Endothelial cell of umbilical vein (primary cell): ENCODE results near the gene FAM3D. TPM values are rescaled to one million over a fixed set of nuclear protein-coding genes. Genes with fewer than 3 reads are reported as not detected.

Experiments
- BruUV-seq: library from RNA; stranded (reverse); fragments of 400-500 nt; replicated peaks from 2 replicates; lab custom pipeline; 2021; lab: Mats Ljungman, UMichigan
- CTCF ChIA-PET: fragments of 300-600, 350-600 bp; sonication (Branson Sonifier 250); formaldehyde crosslinking; loops from one replicate; lab custom pipeline; 2021; ENCODE audit warnings: antibody characterized with exemption, inconsistent platforms; lab: Charles Lee
- POLR2A ChIA-PET: fragments of 300-600, 350-600 bp; sonication (Branson Sonifier 250); formaldehyde crosslinking; loops from one replicate; lab custom pipeline; 2021; ENCODE audit warnings: antibody characterized with exemption, inconsistent platforms; lab: Charles Lee
- DNase-seq: peaks from one replicate; pipeline ENCODE4 v3.0.0-alpha.2; 2011; ENCODE audit warnings: low read depth, low spot score
- FAIRE-seq: peaks from 2 replicates; lab custom pipeline; 2011; peaks lifted over from hg19 to GRCh38; lab: Jason Lieb, UNC
- H2AFZ ChIP-seq: 2 replicates; pipeline ENCODE4 v1.6.0; 2012; ENCODE audit warnings: low read depth, low read length, control low read depth, inconsistent platforms
- H3K27ac ChIP-seq: 2 replicates; pipeline ENCODE4 v1.5.1; 2011; ENCODE audit warnings: low read depth, mild to moderate bottlenecking, control low read depth, low read length, moderate library complexity; ENCODE audit not compliant: insufficient read depth
- H3K27me3 ChIP-seq, 2 experiments: 2 replicates each; pipeline versions ENCODE4 v1.6.0 to v1.6.1; 2011; ENCODE audit warnings: low read length in 2 of 2, mixed read lengths in 1 of 2; ENCODE audit not compliant: control insufficient read depth in 2 of 2, insufficient read depth in 2 of 2
- H3K36me3 ChIP-seq, 2 experiments: 2 replicates in 1 of 2; 3 replicates in 1 of 2; pipeline ENCODE4 v1.5.1; 2011; ENCODE audit warnings: low read length in 2 of 2, mild to moderate bottlenecking in 1 of 2, moderate library complexity in 1 of 2; ENCODE audit not compliant: control insufficient read depth in 2 of 2, insufficient read depth in 2 of 2; ENCODE audit errors: extremely low read depth in 1 of 2
- H3K4me1 ChIP-seq: 3 replicates; pipeline ENCODE4 v1.5.1; 2011; ENCODE audit warnings: mild to moderate bottlenecking, low read length; ENCODE audit not compliant: control insufficient read depth, insufficient read depth; ENCODE audit errors: extremely low read depth
- H3K4me2 ChIP-seq: 2 replicates; pipeline ENCODE4 v1.6.1; 2011; ENCODE audit warnings: low read length, control low read depth, mixed read lengths; ENCODE audit not compliant: insufficient read depth
- H3K4me3 ChIP-seq, 3 experiments: fragments of 200-600 bp in 1 of 3; sonication (generic), shearing (Covaris generic) in 1 of 3; replicated peaks in 1 of 3; 2 replicates each; pipeline ENCODE4 v1.5.1; 2011 to 2016; ENCODE audit warnings: control low read depth in 3 of 3, low read length in 3 of 3, mild to moderate bottlenecking in 2 of 3, inconsistent platforms in 1 of 3, low read depth in 1 of 3, moderate library complexity in 1 of 3; ENCODE audit not compliant: insufficient read depth in 1 of 3
- H3K79me2 ChIP-seq: 2 replicates; pipeline ENCODE4 v1.6.0; 2012; ENCODE audit warnings: low read length, inconsistent platforms; ENCODE audit not compliant: control insufficient read depth, insufficient read depth
- H3K9ac ChIP-seq: replicated peaks from 2 replicates; pipeline ENCODE3; 2011; ENCODE audit warnings: low read length, control low read depth; ENCODE audit not compliant: insufficient read depth; ENCODE audit errors: extremely low read depth
- H3K9me1 ChIP-seq: replicated peaks from 3 replicates; pipeline ENCODE4 v1.6.0; 2011; ENCODE audit warnings: mild to moderate bottlenecking, low read length; ENCODE audit not compliant: control insufficient read depth, insufficient read depth; ENCODE audit errors: extremely low read depth
- H3K9me3 ChIP-seq: replicated peaks from 2 replicates; pipeline ENCODE4 v1.5.1; 2012; ENCODE audit warnings: low read length, inconsistent platforms; ENCODE audit not compliant: control insufficient read depth, insufficient read depth
- H4K20me1 ChIP-seq: replicated peaks from 2 replicates; pipeline ENCODE3; 2011; ENCODE audit warnings: mild to moderate bottlenecking, low read length; ENCODE audit not compliant: control insufficient read depth, insufficient read depth; ENCODE audit errors: extremely low read depth
- EZH2 ChIP-seq: IDR thresholded peaks from 2 replicates; pipeline ENCODE4 v1.6.1; 2012; ENCODE audit warnings: borderline replicate concordance, low read depth, mild to moderate bottlenecking, moderate library complexity, low read length, inconsistent platforms; ENCODE audit not compliant: severe bottlenecking
- FOS ChIP-seq: IDR thresholded peaks from 2 replicates; pipeline ENCODE4 v1.6.1; 2011; ENCODE audit warnings: mild to moderate bottlenecking, low read length, moderate library complexity, borderline replicate concordance; ENCODE audit not compliant: insufficient read depth
- GATA2 ChIP-seq: IDR thresholded peaks from 2 replicates; pipeline ENCODE4 v1.7.0; 2011; ENCODE audit warnings: low read depth, mild to moderate bottlenecking, moderate library complexity, mixed read lengths, low read length; ENCODE audit not compliant: insufficient read length, insufficient read depth
- MYC ChIP-seq: IDR thresholded peaks from one replicate; pipeline ENCODE4 v1.6.1; 2011; ENCODE audit warnings: mild to moderate bottlenecking, low read depth, low read length
- POLR2A ChIP-seq: IDR thresholded peaks from 2 replicates; pipeline ENCODE4 v1.6.1; 2012; ENCODE audit warnings: low read depth, mild to moderate bottlenecking, control low read depth, low read length
- POLR2AphosphoS5 ChIP-seq: IDR thresholded peaks from 2 replicates; pipeline ENCODE4 v1.6.1; 2012; ENCODE audit warnings: low read depth, mild to moderate bottlenecking, control low read depth, low read length, moderate library complexity; ENCODE audit not compliant: insufficient read depth
- dilution Hi-C: fragments of 300-500 bp; cut with MboI; formaldehyde crosslinking; loops from one replicate; pipeline ENCODE4 v1.15.0; 2019; ENCODE audit warnings: low sequenced_read_pairs; ENCODE audit not compliant: extremely low pct_ligation_motif_present
- intact Hi-C: fragments of 100-400 bp; cut with micrococcal nuclease; formaldehyde crosslinking; loops from one replicate; pipeline ENCODE4 v1.10.0; 2022
- polyA plus RNA-seq, 4 experiments: library from polyadenylated mRNA; depleted of rRNA in 3 of 4; stranded (reverse) in 3 of 4; unstranded in 1 of 4; fragments of >200 nt; gene quantifications; 2 replicates each; pipeline versions ENCODE4 v1.2.1 to v1.2.3, GENCODE V29; 2011 to 2012; ENCODE audit warnings: missing spikeins in 1 of 4
- total RNA-seq: library from RNA; stranded (reverse); gene quantifications from 2 replicates; pipeline ENCODE4 v1.2.3, GENCODE V29; 2021
- TF ChIP-seq, protein P1 (sequence below): IDR thresholded peaks from 2 replicates; pipeline ENCODE4 v1.6.1; 2011; ENCODE audit not compliant: insufficient read depth, insufficient read length

The FAM3D gene
- total and polyA plus RNA-seq, 2 donors (not counting 3 experiments of a cell fraction or from before 2014, with no cell fraction given) = 0.12 TPM; not detected in 1

DNA sequence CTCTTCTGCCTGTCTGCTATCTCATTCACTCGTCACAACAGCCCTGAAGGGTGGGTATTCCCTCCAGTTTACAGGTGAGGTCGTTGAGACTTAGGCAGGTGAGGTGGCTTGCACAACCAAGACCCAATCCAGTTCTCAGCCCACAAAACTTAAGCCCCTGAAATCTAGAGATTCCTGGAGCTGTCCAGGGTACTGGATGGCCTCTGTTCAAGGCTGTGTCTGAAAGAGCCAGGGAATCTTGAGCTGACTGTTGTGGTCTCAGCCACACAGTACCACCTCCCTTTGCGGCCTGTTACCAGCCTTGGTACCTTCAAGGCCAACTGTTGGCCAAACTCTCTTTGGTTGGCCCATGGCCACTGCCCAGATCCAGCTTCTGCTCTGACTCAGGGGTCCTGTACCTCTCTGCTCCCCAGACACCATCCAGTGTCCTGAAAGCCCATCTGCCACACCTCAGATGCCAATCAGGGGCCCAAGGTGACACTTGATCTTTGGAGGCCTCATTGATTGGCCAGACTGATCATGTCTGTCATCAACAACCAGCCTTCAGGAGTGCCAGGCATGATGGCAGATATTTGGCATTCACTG is 78.5 kb downstream of the FAM3D start:
- H3K9me3 ChIP-seq = no peaks in the 10 kb centered on the region
- H3K9me1 ChIP-seq = no peaks in the 10 kb centered on the region
- no peak overlapping the region for H3K4me3 ChIP-seq
- no peaks in the 10 kb centered on the region for H3K79me2 ChIP-seq
- H3K36me3 ChIP-seq = no peaks in the 10 kb centered on the region
- no peak overlapping the region for H3K9ac ChIP-seq
- POLR2A ChIA-PET = no interaction called here
- H2AFZ ChIP-seq = no peak overlapping the region
- DNase-seq (peak; percentile 32), FAIRE-seq (peak; percentile 49)
- peaks cover 21 to 28% of the 10 kb centered on the region in 2 experiments for H3K27me3 ChIP-seq
- peaks cover 5% of the 10 kb centered on the region for H3K4me1 ChIP-seq
- H4K20me1 ChIP-seq = no peaks in the 10 kb centered on the region
- TF ChIP-seq, protein P1, sequence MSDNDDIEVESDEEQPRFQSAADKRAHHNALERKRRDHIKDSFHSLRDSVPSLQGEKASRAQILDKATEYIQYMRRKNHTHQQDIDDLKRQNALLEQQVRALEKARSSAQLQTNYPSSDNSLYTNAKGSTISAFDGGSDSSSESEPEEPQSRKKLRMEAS = no peak
- TF ChIP-seq POLR2AphosphoS5 = no peak
- no peak for TF ChIP-seq FOS
- no peak for TF ChIP-seq EZH2
- no peak for TF ChIP-seq GATA2
- TF ChIP-seq POLR2A = no peak
- CTCF ChIA-PET = interaction anchor here (0.8 to 1.9 kb wide), 4 partner anchors 10 to 42 kb away, joined by 3 to 10 read pairs (median 8); partner anchors contain the start of gene FAM107A
- BruUV-seq = no TSS peak
- no peak overlapping the region for H3K4me2 ChIP-seq
- dilution Hi-C loops (no loop called here), intact Hi-C loops (no loop called here)
- no peak overlapping the region for H3K27ac ChIP-seq

DNA sequence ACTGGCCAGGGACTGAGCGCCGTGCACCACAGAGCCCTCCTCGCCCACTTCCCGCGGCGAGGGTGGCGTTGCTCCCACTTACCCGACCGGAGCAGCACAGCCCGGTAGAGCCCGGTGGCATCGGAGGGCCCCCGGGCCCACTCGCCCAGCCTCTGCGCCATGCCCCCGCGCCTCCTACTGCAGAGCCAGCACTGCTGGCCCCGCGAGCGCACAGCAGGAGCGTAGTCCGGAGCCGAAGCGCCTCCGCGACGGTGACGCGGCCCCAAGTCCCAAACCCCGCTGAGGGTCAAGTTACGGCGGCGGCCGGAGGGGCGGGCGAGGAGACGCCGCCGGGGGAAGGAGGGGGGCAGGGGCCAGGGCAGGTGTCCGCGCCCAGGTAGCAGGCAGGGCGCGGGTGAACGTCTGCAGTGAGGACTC is 79.8 kb downstream of the FAM3D start:
- Histone ChIP-seq H3K9me1 (no peaks in the 10 kb centered on the region), H4K20me1 (no peaks in the 10 kb centered on the region), H3K4me3 (no peak overlapping the region), H3K4me2 (no peak overlapping the region), H2AFZ (no peak overlapping the region), H3K9me3 (no peaks in the 10 kb centered on the region), H3K36me3 (no peaks in the 10 kb centered on the region), H3K4me1 (peaks cover 5% of the 10 kb centered on the region), H3K79me2 (no peaks in the 10 kb centered on the region), H3K27me3 (peaks cover 21 to 27% of the 10 kb centered on the region in 2 experiments), H3K27ac (no peak overlapping the region), H3K9ac (no peak overlapping the region)
- TF ChIP-seq GATA2 (no peak), MYC (no peak), EZH2 (peak; percentile 93)
- CTCF ChIA-PET = no interaction called here
- intact Hi-C loops = no loop called here
- FAIRE-seq (no peak), DNase-seq (no peak)
- POLR2A ChIA-PET = no interaction called here
- dilution Hi-C loops = no loop called here
- BruUV-seq = no TSS peak
